HG03064 (cell line): ENCODE measurements around the gene ZMYND8.

Source experiments
- ATAC-seq: cut with Tn5 transposase; IDR thresholded peaks from one replicate; pipeline ENCODE4 v1.9.1; 2021; ENCODE audit warnings: low read depth; ENCODE audit not compliant: unreplicated experiment

ZMYND8 gene

GRCh38 chr20:47160992-47161391 lies 195.5 kb downstream of the ZMYND8 start:
- no peak for ATAC-seq

GRCh38 chr20:47160240-47160639 lies 196.3 kb downstream of the ZMYND8 start:
- no peak for ATAC-seq
